Common myeloid progenitor, CD34-positive (primary cell): ENCODE results near the gene CEP78.

ENCODE experiments used
- CTCF ChIA-PET: fragments of 350-600 bp; sonication (Branson Sonifier 250); formaldehyde crosslinking; loops from one replicate; lab custom pipeline; 2021; ENCODE audit warnings: antibody characterized with exemption; lab: Charles Lee
- POLR2A ChIA-PET: fragments of 350-600 bp; sonication (Branson Sonifier 250); formaldehyde crosslinking; loops from one replicate; lab custom pipeline; 2021; ENCODE audit warnings: antibody characterized with exemption; lab: Charles Lee
- DNase-seq, 3 donors: peaks; one replicate each; pipeline versions ENCODE4 v3.0.0 to v3.0.0-alpha.2; 2013
- H3K27ac ChIP-seq, 2 experiments: 1 replicate in 1 of 2; 2 replicates in 1 of 2; pipeline ENCODE4 v1.7.0; 2013; ENCODE audit warnings: inconsistent platforms in 2 of 2, low read length in 2 of 2, mild to moderate bottlenecking in 2 of 2, low read depth in 1 of 2, moderate library complexity in 1 of 2; ENCODE audit not compliant: severe bottlenecking in 2 of 2, insufficient read depth in 1 of 2, poor library complexity in 1 of 2
- H3K27me3 ChIP-seq, 5 experiments: replicated peaks in 2 of 5; 1 replicate in 3 of 5; 2 replicates in 2 of 5; pipeline versions ENCODE4 v1.6.1 to v1.7.0; 2013; ENCODE audit warnings: low read length in 4 of 5, mild to moderate bottlenecking in 2 of 5, moderate library complexity in 2 of 5, inconsistent platforms in 1 of 5; ENCODE audit not compliant: insufficient read depth in 5 of 5, control insufficient read depth in 4 of 5
- H3K36me3 ChIP-seq, 4 experiments: 1 replicate in 2 of 4; 2 replicates in 2 of 4; pipeline versions ENCODE4 v1.6.1 to v1.7.0; 2013; ENCODE audit warnings: low read length in 3 of 4, control low read depth in 1 of 4, mild to moderate bottlenecking in 1 of 4; ENCODE audit not compliant: control insufficient read depth in 4 of 4, insufficient read depth in 4 of 4
- H3K4me1 ChIP-seq, 4 experiments: 1 replicate in 3 of 4; 2 replicates in 1 of 4; pipeline versions ENCODE4 v1.6.1 to v1.7.1; 2013; ENCODE audit warnings: low read length in 3 of 4, mild to moderate bottlenecking in 3 of 4, control low read depth in 1 of 4, inconsistent platforms in 1 of 4, moderate library complexity in 1 of 4; ENCODE audit not compliant: control insufficient read depth in 4 of 4, insufficient read depth in 4 of 4; ENCODE audit errors: control extremely low read depth in 1 of 4
- H3K4me3 ChIP-seq, 7 experiments: 1 replicate in 4 of 7; 2 replicates in 3 of 7; pipeline versions ENCODE4 v1.5.1 to v1.7.0; 2013; ENCODE audit warnings: mild to moderate bottlenecking in 7 of 7, low read length in 6 of 7, moderate library complexity in 6 of 7, inconsistent platforms in 2 of 7, low read depth in 2 of 7, control low read depth in 1 of 7; ENCODE audit not compliant: insufficient read depth in 4 of 7, control insufficient read depth in 1 of 7; ENCODE audit errors: extremely low read depth in 1 of 7
- H3K9me3 ChIP-seq, 5 experiments: 1 replicate in 4 of 5; 2 replicates in 1 of 5; pipeline versions ENCODE4 v1.6.1 to v1.7.1; 2013; ENCODE audit warnings: low read length in 4 of 5, mild to moderate bottlenecking in 2 of 5, inconsistent platforms in 1 of 5, low read depth in 1 of 5, moderate library complexity in 1 of 5; ENCODE audit not compliant: control insufficient read depth in 4 of 5, insufficient read depth in 2 of 5; ENCODE audit errors: control extremely low read depth in 1 of 5
- WGBS: methylation state at CpG from one replicate; pipeline ENCODE4 v1.1.5; 2013; ENCODE audit not compliant: insufficient coverage; 5-methylcytosine and 5-hydroxymethylcytosine counted together

CEP78 gene

DNA sequence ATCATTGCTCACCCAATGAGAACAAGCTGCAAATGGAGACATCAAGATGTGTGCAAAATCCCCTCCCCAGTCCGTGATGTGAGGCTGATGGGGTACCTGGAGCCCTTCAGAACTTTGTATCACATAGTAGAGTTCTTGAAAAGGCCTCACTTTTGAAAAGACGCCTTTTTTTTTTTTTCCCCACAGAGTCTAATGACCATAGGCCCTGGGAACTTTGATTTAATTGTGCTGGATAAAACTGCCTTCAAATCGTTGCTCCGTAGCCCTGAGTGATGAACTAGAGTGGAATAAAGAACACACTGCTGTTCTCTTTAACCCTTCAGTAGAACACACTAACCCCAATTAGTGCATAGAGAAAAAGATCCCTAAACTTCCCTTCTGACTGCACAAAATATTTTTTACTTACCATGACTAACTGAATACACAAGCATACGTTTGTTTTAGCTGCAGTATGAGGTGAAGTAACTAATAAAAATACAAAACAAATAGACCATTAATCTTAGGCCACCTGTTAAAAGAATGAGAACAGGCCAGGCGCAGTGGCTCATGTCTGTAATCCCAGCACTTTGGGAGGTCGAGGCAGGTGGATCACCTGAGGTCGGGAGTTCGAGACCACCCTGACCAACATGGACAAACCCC, 76.1 kb downstream of the CEP78 start:
- Histone ChIP-seq H3K27ac (no peak overlapping the region), H3K4me3 (no peak overlapping the region), H3K36me3 (peaks cover 0 to 33% (median 4%) of the 10 kb centered on the region in 4 experiments), H3K9me3 (no peaks in the 10 kb centered on the region), H3K4me1 (peaks cover 0 to 11% (median 8%) of the 10 kb centered on the region in 4 experiments), H3K27me3 (no peaks in the 10 kb centered on the region)
- WGBS = 97% methylated on average over 7 of the region's 9 CpGs
- DNase-seq = no peak
- ChIA-PET POLR2A (no interaction called here), CTCF (no interaction called here)

DNA sequence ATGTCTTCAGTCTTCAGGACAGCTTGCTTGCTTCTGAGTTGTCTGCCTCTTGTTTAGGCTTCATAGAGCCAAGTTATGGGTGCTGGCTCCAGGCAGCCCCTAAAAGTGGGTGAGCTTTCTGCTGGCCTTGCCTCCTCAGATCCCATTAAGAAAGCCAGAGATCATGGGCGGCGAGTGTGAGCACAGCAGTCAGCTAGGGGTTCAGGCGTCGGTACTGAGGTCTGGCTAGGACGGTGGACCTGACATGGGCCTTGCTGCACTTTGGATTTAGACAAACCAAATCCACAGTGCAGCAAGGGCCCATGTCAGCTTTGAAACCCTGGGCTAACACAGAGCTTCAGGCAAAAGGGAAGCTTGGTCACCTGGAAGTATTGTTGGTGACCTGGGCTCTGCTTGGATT, 78.7 kb downstream of the CEP78 start:
- Histone ChIP-seq H3K36me3 (peaks cover 0 to 47% (median 9%) of the 10 kb centered on the region in 4 experiments), H3K4me1 (peaks cover 0 to 11% (median 8%) of the 10 kb centered on the region in 4 experiments), H3K9me3 (no peaks in the 10 kb centered on the region)

GRCh38 chr9:78314953-78315870, 79.3 kb downstream of the CEP78 start:
- no peak overlapping the region for H3K27ac ChIP-seq
- H3K27me3 ChIP-seq = no peaks in the 10 kb centered on the region
- DNase-seq = peak in 2 of 3 donors; percentile 31 to 38
- H3K36me3 ChIP-seq = peaks cover 0 to 43% (median 12%) of the 10 kb centered on the region in 4 experiments
- peaks cover 0 to 11% (median 8%) of the 10 kb centered on the region in 4 experiments for H3K4me1 ChIP-seq
- no peak overlapping the region for H3K4me3 ChIP-seq
- POLR2A ChIA-PET = no interaction called here
- 70% methylated on average over 6 of the region's 8 CpGs for WGBS
- CTCF ChIA-PET = interaction anchor here (1.0 to 1.5 kb wide), 3 partner anchors 10 to 53 kb away, joined by 3 to 4 read pairs (median 3); no protein-coding TSS in a partner anchor
- H3K9me3 ChIP-seq = no peaks in the 10 kb centered on the region

More for the DNA sequence above, 78.7 kb downstream of the CEP78 start:
- 98% methylated on average over 5 of the region's 5 CpGs for WGBS
- POLR2A ChIA-PET = no interaction called here
- H3K27ac ChIP-seq = no peak overlapping the region
- no peak for DNase-seq
- CTCF ChIA-PET = no interaction called here
- H3K27me3 ChIP-seq = no peaks in the 10 kb centered on the region
- no peak overlapping the region for H3K4me3 ChIP-seq

DNA sequence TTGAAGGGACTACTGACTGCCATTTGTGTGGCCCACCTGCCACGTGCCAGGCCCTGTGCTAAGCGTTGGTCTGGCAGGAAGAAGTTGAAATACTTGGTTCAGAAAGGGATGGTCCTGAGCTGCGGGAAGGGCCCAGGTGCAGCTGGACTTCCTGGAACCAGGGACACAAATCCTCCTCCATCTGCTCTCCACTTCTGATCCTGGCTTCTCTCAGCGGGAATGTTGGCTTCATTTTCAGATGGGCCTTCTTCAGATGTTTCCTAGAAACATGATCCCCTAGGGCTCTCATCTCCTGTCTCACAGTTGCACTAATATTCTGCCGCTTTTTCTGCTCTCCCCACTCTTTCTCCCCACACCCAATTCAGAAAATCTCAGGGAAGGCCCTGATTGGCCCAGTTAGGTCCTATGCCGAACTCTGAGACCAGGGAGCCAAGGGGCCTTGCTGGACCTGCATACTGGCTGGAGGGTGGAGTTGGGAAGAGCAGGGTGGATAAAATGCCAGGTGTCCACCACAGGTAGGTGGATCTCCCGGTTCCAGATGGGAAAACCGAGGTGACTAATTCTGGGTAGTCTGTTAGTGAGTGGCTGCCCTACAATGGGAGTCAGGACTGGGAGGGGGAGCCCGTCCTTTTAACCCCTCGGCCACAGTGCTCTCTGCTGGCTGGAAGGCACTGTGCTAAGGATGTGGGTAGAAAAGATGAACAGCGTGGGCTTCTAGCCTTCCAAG, 80.5 kb downstream of the CEP78 start:
- ChIA-PET POLR2A (no interaction called here), CTCF (interaction anchor here (1.0 to 1.5 kb wide), 3 partner anchors 11 to 52 kb away, joined by 3 to 4 read pairs (median 3); no protein-coding TSS in a partner anchor)
- H3K4me3 ChIP-seq = no peak overlapping the region
- no peak for DNase-seq
- H3K4me1 ChIP-seq = peaks cover 0 to 11% (median 8%) of the 10 kb centered on the region in 4 experiments
- no peak overlapping the region for H3K27ac ChIP-seq
- no peaks in the 10 kb centered on the region for H3K9me3 ChIP-seq
- WGBS = 100% methylated on average over 8 of the region's 11 CpGs
- H3K36me3 ChIP-seq = peaks cover 0 to 45% (median 12%) of the 10 kb centered on the region in 4 experiments
- H3K27me3 ChIP-seq = no peaks in the 10 kb centered on the region

DNA sequence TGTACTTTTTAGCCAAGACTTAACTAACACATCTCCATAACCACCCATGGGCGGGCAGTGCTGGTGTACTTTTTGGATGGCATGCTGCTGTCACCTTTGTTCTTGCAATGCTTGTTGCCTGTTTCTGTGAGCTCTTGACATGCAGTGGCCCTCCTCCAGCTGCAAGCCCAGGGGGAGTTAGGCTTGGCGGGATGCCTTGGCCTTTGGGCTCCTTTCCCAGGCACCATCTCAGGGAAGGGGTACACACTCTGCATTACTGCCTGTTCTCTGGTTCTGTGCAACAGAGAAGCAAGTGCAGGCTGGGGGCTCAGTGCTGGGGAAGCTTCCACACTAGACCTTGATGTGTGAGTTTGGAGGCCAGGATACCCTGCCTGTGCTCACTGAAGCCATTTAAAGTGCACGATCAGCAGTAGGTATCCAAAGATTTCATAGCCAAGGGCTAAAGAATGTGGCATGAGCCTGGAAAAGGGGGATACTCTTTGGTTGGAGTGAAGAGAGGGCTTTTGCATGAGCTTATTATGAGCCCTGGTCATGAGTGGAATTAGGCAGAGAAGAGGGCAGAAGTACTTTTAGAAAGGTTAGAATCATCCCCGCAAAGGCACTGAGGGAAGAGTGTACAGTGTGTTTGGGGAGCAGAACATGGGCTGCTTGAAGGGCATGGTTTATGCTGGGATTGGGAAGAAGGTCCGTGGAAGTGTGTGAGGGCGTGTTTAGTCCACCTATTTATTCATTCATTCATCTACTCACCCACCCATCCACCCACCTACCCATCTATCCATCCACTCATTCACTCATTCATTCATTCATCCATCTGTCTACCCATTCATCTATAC, 83.5 kb downstream of the CEP78 start:
- CTCF ChIA-PET = no interaction called here
- POLR2A ChIA-PET = no interaction called here
- H3K27ac ChIP-seq = no peak overlapping the region
- H3K27me3 ChIP-seq = no peaks in the 10 kb centered on the region
- peaks cover 0 to 54% (median 11%) of the 10 kb centered on the region in 4 experiments for H3K36me3 ChIP-seq
- H3K9me3 ChIP-seq = no peaks in the 10 kb centered on the region
- WGBS = 94% methylated on average over 4 of the region's 6 CpGs
- no peak overlapping the region for H3K4me3 ChIP-seq
- DNase-seq = no peak
- H3K4me1 ChIP-seq = peaks cover 0 to 18% (median 10%) of the 10 kb centered on the region in 4 experiments

- DNase-seq = no peak
- Histone ChIP-seq H3K36me3 (peaks cover 0 to 50% (median 11%) of the 10 kb centered on the region in 4 experiments), H3K27ac (no peak overlapping the region), H3K4me1 (peaks cover 0 to 15% (median 11%) of the 10 kb centered on the region in 4 experiments), H3K4me3 (no peak overlapping the region), H3K9me3 (no peaks in the 10 kb centered on the region), H3K27me3 (no peaks in the 10 kb centered on the region)
- 92% methylated on average over 3 of the region's 4 CpGs for WGBS
- POLR2A ChIA-PET = no interaction called here
- CTCF ChIA-PET = no interaction called here
Measured at GRCh38 chr9:78320030-78320693, 84.3 kb downstream of the CEP78 start.
